H1 (cell line): Measurements from ENCODE around the gene MGAT5B. TPM values are rescaled to one million over a fixed set of nuclear protein-coding genes. Genes with fewer than 3 reads are reported as not detected.

Experiments
- CTCF ChIA-PET: fragments of 300-600 bp; sonication (Branson Sonifier 250); formaldehyde crosslinking; loops from one replicate; lab custom pipeline; 2021; ENCODE audit not compliant: partially characterized antibody; lab: Charles Lee
- POLR2A ChIA-PET: fragments of 300-600 bp; sonication (Branson Sonifier 250); formaldehyde crosslinking; loops from one replicate; lab custom pipeline; 2021; ENCODE audit warnings: inconsistent platforms; ENCODE audit not compliant: partially characterized antibody; lab: Charles Lee
- DNase-seq, 2 experiments: peaks; one replicate each; pipeline versions ENCODE4 v3.0.0 to v3.0.0-alpha.2; 2010 to 2022; ENCODE audit warnings: low spot score in 2 of 2, low read depth in 1 of 2, mixed read lengths in 1 of 2
- FAIRE-seq: peaks from 2 replicates; lab custom pipeline; 2011; peaks lifted over from hg19 to GRCh38; lab: Jason Lieb, UNC
- H2AFZ ChIP-seq: 2 replicates; pipeline ENCODE4 v1.8.1; 2012; ENCODE audit warnings: low read length, inconsistent platforms
- H2AK5ac ChIP-seq: 2 replicates; pipeline ENCODE4 v1.6.1; 2013; ENCODE audit warnings: low read depth, low read length
- H2BK120ac ChIP-seq: replicated peaks from 2 replicates; pipeline ENCODE3; 2013; ENCODE audit warnings: low read depth, low read length, inconsistent platforms
- H2BK12ac ChIP-seq: 2 replicates; pipeline ENCODE4 v1.6.1; 2013; ENCODE audit warnings: low read depth, low read length
- H2BK15ac ChIP-seq: 2 replicates; pipeline ENCODE4 v1.6.1; 2013; ENCODE audit warnings: low read length
- H2BK20ac ChIP-seq: 2 replicates; pipeline ENCODE4 v1.6.1; 2013; ENCODE audit warnings: low read length
- H2BK5ac ChIP-seq: 2 replicates; pipeline ENCODE4 v1.6.1; 2013; ENCODE audit warnings: low read depth, low read length
- H3K14ac ChIP-seq: 2 replicates; pipeline ENCODE4 v1.6.1; 2013; ENCODE audit warnings: inconsistent platforms; ENCODE audit not compliant: insufficient read length
- H3K18ac ChIP-seq: 2 replicates; pipeline ENCODE4 v1.6.1; 2013; ENCODE audit warnings: low read length; ENCODE audit errors: extremely low read depth
- H3K23ac ChIP-seq: 2 replicates; pipeline ENCODE4 v1.6.1; 2013; ENCODE audit warnings: inconsistent platforms; ENCODE audit not compliant: insufficient read length
- H3K23me2 ChIP-seq: 2 replicates; pipeline ENCODE4 v1.6.1; 2013; ENCODE audit warnings: low read depth, low read length
- H3K27ac ChIP-seq: 2 replicates; pipeline ENCODE4 v1.6.1; 2011; ENCODE audit warnings: low read depth, low read length, inconsistent platforms
- H3K27me3 ChIP-seq, 4 experiments: replicated peaks in 1 of 4; 1 replicate in 1 of 4; 2 replicates in 3 of 4; pipeline versions ENCODE4 v1.6.1 to v1.8.1; 2011 to 2013; ENCODE audit warnings: low read length in 3 of 4, mild to moderate bottlenecking in 3 of 4, inconsistent platforms in 2 of 4, mixed read lengths in 2 of 4, moderate library complexity in 1 of 4; ENCODE audit not compliant: control insufficient read depth in 3 of 4, insufficient read depth in 3 of 4; ENCODE audit errors: extremely low read depth in 1 of 4
- H3K36me3 ChIP-seq, 4 experiments: 2 replicates each; pipeline versions ENCODE4 v1.6.1 to v1.8.1; 2011 to 2013; ENCODE audit warnings: mild to moderate bottlenecking in 4 of 4, low read length in 3 of 4, moderate library complexity in 2 of 4, control low read depth in 1 of 4, inconsistent platforms in 1 of 4; ENCODE audit not compliant: insufficient read depth in 4 of 4, control insufficient read depth in 2 of 4
- H3K4ac ChIP-seq: replicated peaks from 2 replicates; pipeline ENCODE3; 2013; ENCODE audit warnings: low read length, low read depth, mixed read lengths, inconsistent platforms; ENCODE audit not compliant: insufficient read length
- H3K4me1 ChIP-seq, 4 experiments: replicated peaks in 1 of 4; 1 replicate in 1 of 4; 2 replicates in 3 of 4; pipeline versions ENCODE4 v1.6.1 to v1.8.1; 2011 to 2013; ENCODE audit warnings: low read length in 3 of 4, inconsistent platforms in 2 of 4, mixed read lengths in 1 of 4; ENCODE audit not compliant: insufficient read depth in 4 of 4, control insufficient read depth in 3 of 4
- H3K4me2 ChIP-seq, 2 experiments: 2 replicates each; pipeline versions ENCODE4 v1.6.1 to v1.8.1; 2011 to 2013; ENCODE audit warnings: low read depth in 2 of 2, low read length in 2 of 2, control low read depth in 1 of 2, inconsistent platforms in 1 of 2, mild to moderate bottlenecking in 1 of 2; ENCODE audit not compliant: insufficient read depth in 1 of 2
- H3K4me3 ChIP-seq, 4 experiments: fragments of 200-600, 300-600 bp in 1 of 4; sonication (generic), shearing (Covaris generic), sonication (Bioruptor Twin) in 1 of 4; 2 replicates each; pipeline versions ENCODE4 v1.5.1 to v1.8.1; 2011 to 2016; ENCODE audit warnings: low read length in 4 of 4, low read depth in 3 of 4, control low read depth in 2 of 4, inconsistent platforms in 2 of 4, mild to moderate bottlenecking in 2 of 4, mixed read lengths in 1 of 4, moderate library complexity in 1 of 4; ENCODE audit not compliant: insufficient read depth in 2 of 4; ENCODE audit errors: extremely low read depth in 1 of 4
- H3K56ac ChIP-seq: replicated peaks from 2 replicates; pipeline ENCODE3; 2013; ENCODE audit warnings: low read depth, mild to moderate bottlenecking, mixed read lengths, low read length, inconsistent platforms; ENCODE audit not compliant: insufficient read length
- H3K79me1 ChIP-seq: 2 replicates; pipeline ENCODE4 v1.6.1; 2013; ENCODE audit warnings: low read depth, low read length, control low read depth
- H3K79me2 ChIP-seq, 2 experiments: 2 replicates each; pipeline versions ENCODE4 v1.6.1 to v1.8.1; 2012 to 2013; ENCODE audit warnings: low read length in 2 of 2, mild to moderate bottlenecking in 2 of 2, inconsistent platforms in 1 of 2; ENCODE audit not compliant: insufficient read depth in 2 of 2, control insufficient read depth in 1 of 2
- H3K9ac ChIP-seq, 4 experiments: replicated peaks in 1 of 4; 1 replicate in 1 of 4; 2 replicates in 3 of 4; pipeline versions ENCODE4 v1.6.1 to v1.8.1; 2011 to 2013; ENCODE audit warnings: low read depth in 3 of 4, low read length in 3 of 4, control low read depth in 2 of 4, mild to moderate bottlenecking in 2 of 4, moderate library complexity in 2 of 4, inconsistent platforms in 1 of 4; ENCODE audit errors: extremely low read depth in 1 of 4
- H3K9me3 ChIP-seq, 2 experiments: 2 replicates each; pipeline versions ENCODE4 v1.6.1 to v1.8.1; 2012 to 2013; ENCODE audit warnings: mild to moderate bottlenecking in 2 of 2, moderate library complexity in 2 of 2, control low read depth in 1 of 2, inconsistent platforms in 1 of 2, low read depth in 1 of 2, low read length in 1 of 2, mixed read lengths in 1 of 2; ENCODE audit not compliant: insufficient read depth in 2 of 2
- H4K20me1 ChIP-seq, 2 experiments: replicated peaks in 1 of 2; 2 replicates each; pipeline versions ENCODE3 to v1.8.1; 2011 to 2013; ENCODE audit warnings: inconsistent platforms in 2 of 2, low read length in 2 of 2, mild to moderate bottlenecking in 1 of 2; ENCODE audit not compliant: insufficient read depth in 2 of 2, control insufficient read depth in 1 of 2
- H4K5ac ChIP-seq: 2 replicates; pipeline ENCODE4 v1.6.1; 2013; ENCODE audit warnings: low read length, low read depth, mixed read lengths, inconsistent platforms; ENCODE audit not compliant: insufficient read length
- H4K8ac ChIP-seq: 2 replicates; pipeline ENCODE4 v1.8.0; 2013; ENCODE audit warnings: mild to moderate bottlenecking, moderate library complexity, low read length, inconsistent platforms; ENCODE audit not compliant: insufficient read depth; ENCODE audit errors: extremely low read depth
- H4K91ac ChIP-seq: replicated peaks from 2 replicates; pipeline ENCODE3; 2013; ENCODE audit warnings: low read length, mixed read lengths, inconsistent platforms; ENCODE audit not compliant: insufficient read length
- BCL11A ChIP-seq, 2 experiments: IDR thresholded peaks; one replicate each; pipeline ENCODE4 v1.6.1; 2011; ENCODE audit warnings: low read depth in 2 of 2, low read length in 2 of 2, mild to moderate bottlenecking in 2 of 2
- CEBPB ChIP-seq: IDR thresholded peaks from 2 replicates; pipeline ENCODE4 v1.6.1; 2012; ENCODE audit warnings: low read depth, low read length
- KDM5A ChIP-seq: fragments of 200-600 bp; IDR thresholded peaks from 2 replicates; pipeline ENCODE4 v1.7.1; 2012; ENCODE audit warnings: mild to moderate bottlenecking, low read length, inconsistent platforms, mixed read lengths
- SP1 ChIP-seq: IDR thresholded peaks from 2 replicates; pipeline ENCODE4 v1.6.1; 2011; ENCODE audit warnings: low read depth, low read length
- SP2 ChIP-seq: IDR thresholded peaks from 2 replicates; pipeline ENCODE4 v1.6.1; 2012; ENCODE audit warnings: mild to moderate bottlenecking, low read length, inconsistent platforms
- SP4 ChIP-seq: IDR thresholded peaks from 2 replicates; pipeline ENCODE4 v1.6.1; 2012; ENCODE audit warnings: low read length, inconsistent platforms
- SUZ12 ChIP-seq: fragments of 200-600 bp; sonication (generic); IDR thresholded peaks from 2 replicates; pipeline ENCODE4 v1.6.1; 2012; ENCODE audit warnings: mild to moderate bottlenecking, inconsistent platforms, low read length, moderate library complexity, mixed read lengths
- TBP ChIP-seq: IDR thresholded peaks from 2 replicates; pipeline ENCODE4 v1.6.1; 2011; ENCODE audit warnings: low read depth, low read length, improper control_type of control experiment
- TCF12 ChIP-seq: IDR thresholded peaks from 2 replicates; pipeline ENCODE4 v1.6.1; 2011; ENCODE audit warnings: low read depth, mild to moderate bottlenecking, low read length
- WGBS, 2 experiments: shearing (Covaris generic) in 1 of 2; methylation state at CpG; one replicate each; pipeline versions ENCODE4 v1.1.6 to v1.1.7; 2013 to 2015; ENCODE audit warnings: low lambda C conversion rate in 2 of 2, mixed read lengths in 2 of 2, inconsistent platforms in 1 of 2, low coverage in 1 of 2, missing lambda C conversion rate in 1 of 2; ENCODE audit not compliant: insufficient replicate concordance in 2 of 2, insufficient coverage in 1 of 2, insufficient read length in 1 of 2; ENCODE audit errors: extremely low coverage in 1 of 2, missing lambda C conversion rate in 1 of 2; 5-methylcytosine and 5-hydroxymethylcytosine counted together
- polyA plus RNA-seq, 7 experiments: library from polyadenylated mRNA; depleted of rRNA in 3 of 7; stranded (reverse) in 5 of 7; unstranded in 2 of 7; fragments of >200 nt in 5 of 7; fragments of 200-250 nt in 2 of 7; gene quantifications; 1 replicate in 5 of 7; 2 replicates in 1 of 7; 4 replicates in 1 of 7; pipeline versions ENCODE4 v1.2.1 to v1.2.3, GENCODE V29; 2011 to 2013; ENCODE audit warnings: missing spikeins in 2 of 7, mixed read lengths in 2 of 7
- total RNA-seq: library from RNA; stranded (reverse); fragmentation: NEBNext Ultra II Directional; extraction: Animal tissue kit (Norgen Biotek cat#: 25700); gene quantifications from 2 replicates; pipeline ENCODE4 v1.2.1, GENCODE V29; 2021

The MGAT5B gene
- total and polyA plus RNA-seq, 2 of the 8 experiments (the other 6 are each of a cell fraction or from before 2014, with no cell fraction given), result 7.9 to 8.2 TPM

DNA sequence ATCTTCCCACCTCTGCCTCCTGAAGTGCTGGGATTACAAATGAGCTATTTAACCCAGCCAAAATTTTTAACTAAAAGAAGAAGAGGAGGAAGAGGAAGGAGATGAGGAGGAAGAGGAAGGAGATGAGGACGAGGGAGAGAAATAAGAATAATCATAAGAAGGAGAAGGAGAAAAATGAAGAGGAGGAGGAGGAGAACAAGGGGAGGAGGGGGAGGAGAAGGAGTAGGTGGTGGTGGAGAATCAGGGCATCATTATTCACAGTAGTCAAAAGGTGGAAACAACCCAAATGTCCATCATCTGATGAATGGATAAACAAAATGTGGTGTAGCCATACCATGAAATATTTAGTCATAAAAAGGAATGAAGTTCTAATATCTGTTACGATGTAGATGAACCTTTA lies 21.2 kb upstream of the MGAT5B start:
- no peak overlapping the region for H3K27ac ChIP-seq
- no peak for FAIRE-seq
- CTCF ChIA-PET, result interaction anchor here (0.6 to 1.4 kb wide), 4 partner anchors 166 to 1544 kb away, joined by 3 read pairs; no protein-coding TSS in a partner anchor

More for the DNA sequence above, 21.2 kb upstream of the MGAT5B start:
- no peak overlapping the region for H3K18ac ChIP-seq
- no peak overlapping the region for H4K91ac ChIP-seq
- H3K4me2 ChIP-seq, result no peak overlapping the region
- H3K23ac ChIP-seq, result no peak overlapping the region
- no peak for DNase-seq
- H3K23me2 ChIP-seq, result no peaks in the 10 kb centered on the region; the same call in 1 of the 2 replicates
- POLR2A ChIA-PET, result interaction anchor here (0.7 kb wide), 1 partner anchor 191 kb away, joined by 4 read pairs; no protein-coding TSS in a partner anchor
- no peaks in the 10 kb centered on the region for H3K9me3 ChIP-seq
- H3K14ac ChIP-seq, result no peak overlapping the region
- H3K56ac ChIP-seq, result no peak overlapping the region
- H2BK5ac ChIP-seq, result no peak overlapping the region
- H3K4ac ChIP-seq, result no peak overlapping the region
- no peaks in the 10 kb centered on the region for H3K79me2 ChIP-seq
- H3K36me3 ChIP-seq, result no peaks in the 10 kb centered on the region
- no peak for TF ChIP-seq SP2
- no peak for TF ChIP-seq TCF12
- TF ChIP-seq SUZ12, result no peak
- no peak for TF ChIP-seq CEBPB
- no peak for TF ChIP-seq TBP
- TF ChIP-seq SP4, result no peak
- TF ChIP-seq BCL11A (IDR thresholded peaks at IDR 0.05; ENCODE audit: low read depth in 2 of 2, low read length in 2 of 2), result no peak
- no peak for TF ChIP-seq KDM5A
- no peak for TF ChIP-seq SP1
- TF ChIP-seq, all 59 proteins: peak for 0
- Histone ChIP-seq H2BK12ac (no peak overlapping the region), H2BK15ac (no peak overlapping the region), H4K5ac (no peak overlapping the region), H3K27me3 (peaks cover 0 to 2% (median 0%) of the 10 kb centered on the region in 4 experiments; a peak in 1 of 7 replicates), H2BK120ac (no peak overlapping the region), H2AK5ac (no peak overlapping the region), H4K20me1 (no peaks in the 10 kb centered on the region), H4K8ac (no peak overlapping the region), H2AFZ (no peak overlapping the region), H2BK20ac (no peak overlapping the region), H3K4me3 (no peak overlapping the region), H3K9ac (no peak overlapping the region), H3K4me1 (peaks cover 0 to 9% (median under 1%) of the 10 kb centered on the region in 4 experiments; a peak in 2 of 7 replicates), H3K79me1 (no peaks in the 10 kb centered on the region)
- WGBS, 2 experiments, result 78 to 100% methylated on average over 1 to 2 of the region's 2 CpGs
